Lower leg skin (tissue), 3 donors: ENCODE measurements around the gene UBAP2.

Experiments
- POLR2A ChIP-seq, 2 donors: fragments of 450-650 bp; IDR thresholded peaks; one replicate each; pipeline ENCODE4 v1.6.1; 2016 to 2017; ENCODE audit warnings: antibody characterized with exemption in 2 of 2, mild to moderate bottlenecking in 1 of 2, moderate library complexity in 1 of 2
- TF ChIP-seq, protein P1 (sequence below), 3 donors: fragments of 450-650 bp; IDR thresholded peaks; one replicate each; pipeline ENCODE4 v1.5.1; 2016; ENCODE audit warnings: antibody characterized with exemption in 3 of 3, mild to moderate bottlenecking in 3 of 3, moderate library complexity in 2 of 3

GRCh38 chr9:34070606-34071324 is 22.1 kb upstream of the UBAP2 start:
- TF ChIP-seq, protein P1, sequence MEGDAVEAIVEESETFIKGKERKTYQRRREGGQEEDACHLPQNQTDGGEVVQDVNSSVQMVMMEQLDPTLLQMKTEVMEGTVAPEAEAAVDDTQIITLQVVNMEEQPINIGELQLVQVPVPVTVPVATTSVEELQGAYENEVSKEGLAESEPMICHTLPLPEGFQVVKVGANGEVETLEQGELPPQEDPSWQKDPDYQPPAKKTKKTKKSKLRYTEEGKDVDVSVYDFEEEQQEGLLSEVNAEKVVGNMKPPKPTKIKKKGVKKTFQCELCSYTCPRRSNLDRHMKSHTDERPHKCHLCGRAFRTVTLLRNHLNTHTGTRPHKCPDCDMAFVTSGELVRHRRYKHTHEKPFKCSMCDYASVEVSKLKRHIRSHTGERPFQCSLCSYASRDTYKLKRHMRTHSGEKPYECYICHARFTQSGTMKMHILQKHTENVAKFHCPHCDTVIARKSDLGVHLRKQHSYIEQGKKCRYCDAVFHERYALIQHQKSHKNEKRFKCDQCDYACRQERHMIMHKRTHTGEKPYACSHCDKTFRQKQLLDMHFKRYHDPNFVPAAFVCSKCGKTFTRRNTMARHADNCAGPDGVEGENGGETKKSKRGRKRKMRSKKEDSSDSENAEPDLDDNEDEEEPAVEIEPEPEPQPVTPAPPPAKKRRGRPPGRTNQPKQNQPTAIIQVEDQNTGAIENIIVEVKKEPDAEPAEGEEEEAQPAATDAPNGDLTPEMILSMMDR (IDR thresholded peaks at IDR 0.05), result no peak
- no peak for TF ChIP-seq POLR2A (IDR thresholded peaks at IDR 0.05)
